Naive thymus-derived CD4-positive, alpha-beta T cell (primary cell): ENCODE results near the gene ACBD6. TPM values are rescaled to one million over a fixed set of nuclear protein-coding genes. Genes with fewer than 3 reads are reported as not detected.

ENCODE experiments used
- ATAC-seq: fragments of 150-1000 bp; cut with Tn5 transposase; 2 replicates; pipeline ENCODE4 v1.10.0; 2021; ENCODE audit warnings: mild to moderate bottlenecking, moderate library complexity
- CTCF ChIA-PET: fragments of 350-600 bp; sonication (Branson Sonifier 250); formaldehyde crosslinking; loops from one replicate; lab custom pipeline; 2021; ENCODE audit warnings: antibody characterized with exemption; lab: Charles Lee
- POLR2A ChIA-PET: fragments of 350-600 bp; sonication (Branson Sonifier 250); formaldehyde crosslinking; loops from one replicate; lab custom pipeline; 2021; ENCODE audit warnings: antibody characterized with exemption, inconsistent platforms; lab: Charles Lee
- DNase-seq, 9 donors: peaks; one replicate each; pipeline versions ENCODE4 v3.0.0 to v3.0.0-alpha.2; 2020 to 2022; ENCODE audit warnings: mixed read lengths in 1 of 9
- H3K27ac ChIP-seq: one replicate; pipeline ENCODE4 v1.7.0; 2013; ENCODE audit warnings: mild to moderate bottlenecking, low read depth, low read length, moderate library complexity
- H3K27me3 ChIP-seq, 2 donors: one replicate each; pipeline ENCODE4 v1.7.0; 2013; ENCODE audit warnings: low read length in 2 of 2, mild to moderate bottlenecking in 2 of 2, moderate library complexity in 2 of 2; ENCODE audit not compliant: control insufficient read depth in 2 of 2, insufficient read depth in 2 of 2
- H3K36me3 ChIP-seq, 3 experiments: 1 replicate in 2 of 3; 2 replicates in 1 of 3; pipeline ENCODE4 v1.7.0; 2013; ENCODE audit warnings: low read length in 3 of 3, mild to moderate bottlenecking in 3 of 3, moderate library complexity in 1 of 3; ENCODE audit not compliant: insufficient read depth in 3 of 3, control insufficient read depth in 2 of 3
- H3K4me1 ChIP-seq, 2 donors: one replicate each; pipeline ENCODE4 v1.7.0; 2013; ENCODE audit warnings: low read length in 2 of 2, mild to moderate bottlenecking in 2 of 2, moderate library complexity in 1 of 2; ENCODE audit not compliant: control insufficient read depth in 2 of 2, insufficient read depth in 2 of 2
- H3K4me3 ChIP-seq: 2 replicates; pipeline ENCODE4 v1.7.0; 2013; ENCODE audit warnings: mild to moderate bottlenecking, low read length
- H3K9me3 ChIP-seq, 3 experiments: 1 replicate in 2 of 3; 2 replicates in 1 of 3; pipeline ENCODE4 v1.7.0; 2013; ENCODE audit warnings: low read length in 3 of 3; ENCODE audit not compliant: control insufficient read depth in 2 of 3
- H3K27ac Mint-ChIP-seq, 9 donors: one replicate each; pipeline ENCODE4 v1.8.0; 2020 to 2022; ENCODE audit warnings: mixed read lengths in 9 of 9, mild to moderate bottlenecking in 8 of 9, moderate library complexity in 5 of 9, inconsistent platforms in 2 of 9
- H3K27me3 Mint-ChIP-seq, 5 donors: one replicate each; pipeline ENCODE4 v1.8.0; 2021 to 2022; ENCODE audit warnings: mixed read lengths in 5 of 5, mild to moderate bottlenecking in 1 of 5
- H3K36me3 Mint-ChIP-seq, 5 donors: one replicate each; pipeline ENCODE4 v1.8.0; 2020 to 2022; ENCODE audit warnings: mixed read lengths in 5 of 5, mild to moderate bottlenecking in 3 of 5, inconsistent platforms in 1 of 5
- H3K4me1 Mint-ChIP-seq, 7 donors: one replicate each; pipeline ENCODE4 v1.8.0; 2020 to 2022; ENCODE audit warnings: mixed read lengths in 7 of 7, mild to moderate bottlenecking in 3 of 7, inconsistent platforms in 1 of 7
- H3K4me3 Mint-ChIP-seq, 10 donors: one replicate each; pipeline ENCODE4 v1.8.0; 2020 to 2022; ENCODE audit warnings: mild to moderate bottlenecking in 10 of 10, mixed read lengths in 10 of 10, moderate library complexity in 6 of 10, inconsistent platforms in 2 of 10
- H3K9me3 Mint-ChIP-seq, 11 donors: one replicate each; pipeline ENCODE4 v1.8.0; 2020 to 2022; ENCODE audit warnings: mixed read lengths in 11 of 11, mild to moderate bottlenecking in 4 of 11, inconsistent platforms in 1 of 11, moderate library complexity in 1 of 11
- intact Hi-C, 2 donors: fragments of 100-400 bp; cut with micrococcal nuclease; formaldehyde crosslinking; loops; one replicate each; pipeline ENCODE4 v1.15.1; 2023
- polyA plus RNA-seq, 2 donors: library from polyadenylated mRNA; unstranded; fragments of 300-500 nt; fragmentation: Illumina TruSeq; gene quantifications; one replicate each; pipeline ENCODE4 v1.2.3, GENCODE V29; 2021
- total RNA-seq, 6 experiments: library from RNA in 5 of 6; stranded (reverse) in 5 of 6; gene quantifications; 1 replicate in 5 of 6; 2 replicates in 1 of 6; pipeline ENCODE4 v1.2.3 and lab custom pipeline; 2021 to 2026

The ACBD6 gene
- total and polyA plus RNA-seq, 7 experiments from 2014 or later: 44.2 to 75.7 (median 47.3) TPM

DNA sequence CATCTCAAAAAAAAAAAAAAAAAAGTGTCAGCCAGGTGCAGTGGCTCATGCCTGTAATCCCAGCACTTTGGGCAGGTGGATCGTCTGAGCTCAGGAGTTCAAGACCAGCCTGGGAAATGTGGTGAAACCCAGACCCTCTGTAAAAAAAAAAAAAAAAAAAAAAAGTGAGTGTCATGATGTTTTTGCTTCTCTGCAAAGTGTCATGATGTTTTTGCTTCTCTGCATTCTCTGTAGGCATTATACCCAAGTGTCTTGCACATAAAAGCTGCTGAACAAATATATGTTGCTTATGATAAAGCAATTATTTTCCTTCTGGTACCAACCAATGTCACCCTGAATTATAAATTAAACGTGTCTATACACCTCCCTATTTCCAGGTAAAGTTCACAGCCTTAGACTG lies 1.7 kb downstream of the ACBD6 start:
- Mint-ChIP-seq H3K4me1 (peaks cover 26 to 73% (median 46%) of the 10 kb centered on the region in 7 donors), H3K27me3 (no peaks in the 10 kb centered on the region), H3K9me3 (no peaks in the 10 kb centered on the region), H3K4me3 (peak overlapping the region; percentile 68 to 100 (median 97)), H3K36me3 (peaks cover 0 to 6% (median 4%) of the 10 kb centered on the region in 5 donors), H3K27ac (peak overlapping the region in 7 of 9 donors; percentile 1 to 91 (median 59))
- Histone ChIP-seq H3K27me3 (no peaks in the 10 kb centered on the region), H3K9me3 (no peaks in the 10 kb centered on the region), H3K36me3 (peaks cover 0 to 4% (median 0%) of the 10 kb centered on the region in 3 experiments), H3K27ac (no peak overlapping the region), H3K4me3 (no peak overlapping the region), H3K4me1 (peaks cover 10 to 18% of the 10 kb centered on the region in 2 donors)
- DNase-seq (no peak), ATAC-seq (no peak)
- intact Hi-C loops: loop anchor here (5.0 to 10.0 kb wide), 4 partner anchors 592 to 1524 kb away; partner anchors contain the start of gene AXDND1 (in 1 of the 2)
- POLR2A ChIA-PET: interaction anchor here (0.6 to 1.4 kb wide), 3 partner anchors 9 to 646 kb away, joined by 3 to 6 read pairs (median 4); no protein-coding TSS in a partner anchor
- CTCF ChIA-PET: interaction anchor here (0.5 to 0.6 kb wide), 3 partner anchors 22 to 817 kb away, joined by 3 read pairs; partner anchors contain the start of gene MR1

DNA sequence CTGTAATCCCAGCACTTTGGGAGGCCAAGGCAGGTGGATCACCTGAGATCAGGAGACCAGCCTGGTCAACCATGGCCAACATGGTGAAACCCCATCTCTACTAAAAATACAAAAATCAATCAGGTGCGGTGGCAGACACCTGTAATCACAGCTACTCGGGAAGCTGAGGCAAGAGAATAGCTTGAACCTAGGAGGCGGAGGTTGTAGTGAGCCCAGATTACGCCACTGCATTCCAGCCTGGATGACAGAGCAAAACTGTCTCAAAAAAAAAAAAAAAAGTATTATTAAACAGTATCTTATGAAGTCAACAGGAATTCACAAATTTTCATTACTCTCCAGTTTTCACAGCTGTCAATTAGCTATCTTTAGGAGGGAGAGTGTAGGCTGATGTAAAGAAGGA lies 3.8 kb downstream of the ACBD6 start:
- intact Hi-C loops: no loop called here
- no peak for ATAC-seq
- CTCF ChIA-PET: interaction anchor here (1.5 kb wide), 1 partner anchor 16 kb away, joined by 7 read pairs; no protein-coding TSS in a partner anchor

GRCh38 chr1:180497826-180498225 lies 4.6 kb downstream of the ACBD6 start:
- H3K36me3 Mint-ChIP-seq: peaks cover 0 to 21% (median 17%) of the 10 kb centered on the region in 5 donors
- H3K27ac ChIP-seq: no peak overlapping the region
- H3K9me3 ChIP-seq: no peaks in the 10 kb centered on the region
- no peak for ATAC-seq
- H3K27ac Mint-ChIP-seq: no peak overlapping the region
- ChIA-PET POLR2A (no interaction called here), CTCF (interaction anchor here (1.5 kb wide), 1 partner anchor 15 kb away, joined by 7 read pairs; no protein-coding TSS in a partner anchor)
- no peak for DNase-seq
- H3K36me3 ChIP-seq: peaks cover 0 to 16% (median 0%) of the 10 kb centered on the region in 3 experiments
- H3K4me3 Mint-ChIP-seq: no peak overlapping the region
- peaks cover 10 to 12% of the 10 kb centered on the region in 2 donors for H3K4me1 ChIP-seq
- intact Hi-C loops: no loop called here
- no peaks in the 10 kb centered on the region for H3K27me3 ChIP-seq
- H3K27me3 Mint-ChIP-seq: no peaks in the 10 kb centered on the region
- H3K4me3 ChIP-seq: no peak overlapping the region
- peaks cover 0 to 1% (median 0%) of the 10 kb centered on the region in 11 donors for H3K9me3 Mint-ChIP-seq
- peaks cover 30 to 76% (median 50%) of the 10 kb centered on the region in 7 donors for H3K4me1 Mint-ChIP-seq

More for the DNA sequence above, 3.8 kb downstream of the ACBD6 start:
- Histone ChIP-seq H3K27me3 (no peaks in the 10 kb centered on the region), H3K4me1 (peaks cover 10 to 18% of the 10 kb centered on the region in 2 donors), H3K9me3 (no peaks in the 10 kb centered on the region), H3K36me3 (peaks cover 0 to 12% (median 0%) of the 10 kb centered on the region in 3 experiments), H3K4me3 (no peak overlapping the region), H3K27ac (no peak overlapping the region)
- H3K4me3 Mint-ChIP-seq: no peak overlapping the region
- H3K9me3 Mint-ChIP-seq: no peaks in the 10 kb centered on the region
- H3K27ac Mint-ChIP-seq: no peak overlapping the region
- H3K4me1 Mint-ChIP-seq: peaks cover 37 to 79% (median 56%) of the 10 kb centered on the region in 7 donors
- DNase-seq: no peak
- H3K36me3 Mint-ChIP-seq: peaks cover 0 to 17% (median 13%) of the 10 kb centered on the region in 5 donors
- no peaks in the 10 kb centered on the region for H3K27me3 Mint-ChIP-seq
- POLR2A ChIA-PET: no interaction called here

- peaks cover 0 to 24% (median 21%) of the 10 kb centered on the region in 5 donors for H3K36me3 Mint-ChIP-seq
- no peak overlapping the region for H3K4me3 ChIP-seq
- H3K4me3 Mint-ChIP-seq: no peak overlapping the region
- ChIA-PET POLR2A (interaction anchor here (0.5 kb wide), 1 partner anchor 12 kb away, joined by 3 read pairs; no protein-coding TSS in a partner anchor), CTCF (no interaction called here)
- peak overlapping the region in 1 of 9 donors; percentile 25 for H3K27ac Mint-ChIP-seq
- peaks cover 0 to 11% (median 0%) of the 10 kb centered on the region in 3 experiments for H3K36me3 ChIP-seq
- intact Hi-C loops: no loop called here
- H3K27me3 ChIP-seq: no peaks in the 10 kb centered on the region
- H3K9me3 Mint-ChIP-seq: peaks cover 0 to 1% (median 0%) of the 10 kb centered on the region in 11 donors
- no peak for ATAC-seq
- H3K4me1 Mint-ChIP-seq: peaks cover 12 to 51% (median 27%) of the 10 kb centered on the region in 7 donors
- H3K27ac ChIP-seq: no peak overlapping the region
- DNase-seq: peak in 1 of 9 donors; percentile 9
- no peaks in the 10 kb centered on the region for H3K27me3 Mint-ChIP-seq
- H3K4me1 ChIP-seq: no peaks in the 10 kb centered on the region
- no peaks in the 10 kb centered on the region for H3K9me3 ChIP-seq
Observed at GRCh38 chr1:180494370-180494769, 8.0 kb downstream of the ACBD6 start.

- H3K4me1 Mint-ChIP-seq: peaks cover 4 to 41% (median 19%) of the 10 kb centered on the region in 7 donors
- Histone ChIP-seq H3K4me1 (no peaks in the 10 kb centered on the region), H3K9me3 (no peaks in the 10 kb centered on the region), H3K36me3 (peaks cover 0 to 35% (median 6%) of the 10 kb centered on the region in 3 experiments), H3K4me3 (no peak overlapping the region), H3K27ac (no peak overlapping the region), H3K27me3 (no peaks in the 10 kb centered on the region)
- no peaks in the 10 kb centered on the region for H3K27me3 Mint-ChIP-seq
- no peak overlapping the region for H3K4me3 Mint-ChIP-seq
- peaks cover 0 to 1% (median 0%) of the 10 kb centered on the region in 11 donors for H3K9me3 Mint-ChIP-seq
- ChIA-PET POLR2A (no interaction called here), CTCF (interaction anchor here (0.6 kb wide), 1 partner anchor 933 kb away, joined by 3 read pairs; no protein-coding TSS in a partner anchor)
- no peak overlapping the region for H3K27ac Mint-ChIP-seq
- peaks cover 0 to 39% (median 21%) of the 10 kb centered on the region in 5 donors for H3K36me3 Mint-ChIP-seq
- ATAC-seq (no peak), DNase-seq (no peak)
- intact Hi-C loops: loop anchor here (10.0 kb wide), 3 partner anchors 125 to 785 kb away; no protein-coding TSS in a partner anchor
Observed at GRCh38 chr1:180489976-180490375, 12.4 kb downstream of the ACBD6 start.

- DNase-seq (no peak), ATAC-seq (no peak)
- Mint-ChIP-seq H3K9me3 (peaks cover 0 to 1% (median 0%) of the 10 kb centered on the region in 11 donors), H3K4me1 (peaks cover under 1 to 35% (median 17%) of the 10 kb centered on the region in 7 donors), H3K4me3 (no peak overlapping the region), H3K36me3 (peaks cover 0 to 34% (median 15%) of the 10 kb centered on the region in 5 donors), H3K27me3 (no peaks in the 10 kb centered on the region), H3K27ac (no peak overlapping the region)
- Histone ChIP-seq H3K4me1 (no peaks in the 10 kb centered on the region), H3K27me3 (no peaks in the 10 kb centered on the region), H3K27ac (no peak overlapping the region), H3K36me3 (peaks cover 0 to 29% (median 6%) of the 10 kb centered on the region in 3 experiments), H3K9me3 (no peaks in the 10 kb centered on the region), H3K4me3 (no peak overlapping the region)
- intact Hi-C loops: loop anchor here (10.0 kb wide), 3 partner anchors 125 to 785 kb away; no protein-coding TSS in a partner anchor
- POLR2A ChIA-PET: no interaction called here
- CTCF ChIA-PET: interaction anchor here (0.6 kb wide), 1 partner anchor 8 kb away, joined by 3 read pairs; no protein-coding TSS in a partner anchor
Observed at GRCh38 chr1:180489313-180489712, 13.1 kb downstream of the ACBD6 start.
